GM12864 (cell line): Measurements from ENCODE around the gene HOXD9.

Source experiments
- DNase-seq: peaks from one replicate; pipeline ENCODE4 v3.0.0-alpha.2; 2011; ENCODE audit warnings: low read depth
- H3K4me3 ChIP-seq: 2 replicates; pipeline ENCODE4 v1.5.1; 2011; ENCODE audit warnings: mild to moderate bottlenecking, low read depth, low read length, control low read depth
- CTCF ChIP-seq: IDR thresholded peaks from 2 replicates; pipeline ENCODE4 v1.5.1; 2011; ENCODE audit warnings: low read depth, mild to moderate bottlenecking, moderate library complexity, low read length, control low read depth, inconsistent platforms; ENCODE audit errors: missing control alignments

The HOXD9 gene

DNA sequence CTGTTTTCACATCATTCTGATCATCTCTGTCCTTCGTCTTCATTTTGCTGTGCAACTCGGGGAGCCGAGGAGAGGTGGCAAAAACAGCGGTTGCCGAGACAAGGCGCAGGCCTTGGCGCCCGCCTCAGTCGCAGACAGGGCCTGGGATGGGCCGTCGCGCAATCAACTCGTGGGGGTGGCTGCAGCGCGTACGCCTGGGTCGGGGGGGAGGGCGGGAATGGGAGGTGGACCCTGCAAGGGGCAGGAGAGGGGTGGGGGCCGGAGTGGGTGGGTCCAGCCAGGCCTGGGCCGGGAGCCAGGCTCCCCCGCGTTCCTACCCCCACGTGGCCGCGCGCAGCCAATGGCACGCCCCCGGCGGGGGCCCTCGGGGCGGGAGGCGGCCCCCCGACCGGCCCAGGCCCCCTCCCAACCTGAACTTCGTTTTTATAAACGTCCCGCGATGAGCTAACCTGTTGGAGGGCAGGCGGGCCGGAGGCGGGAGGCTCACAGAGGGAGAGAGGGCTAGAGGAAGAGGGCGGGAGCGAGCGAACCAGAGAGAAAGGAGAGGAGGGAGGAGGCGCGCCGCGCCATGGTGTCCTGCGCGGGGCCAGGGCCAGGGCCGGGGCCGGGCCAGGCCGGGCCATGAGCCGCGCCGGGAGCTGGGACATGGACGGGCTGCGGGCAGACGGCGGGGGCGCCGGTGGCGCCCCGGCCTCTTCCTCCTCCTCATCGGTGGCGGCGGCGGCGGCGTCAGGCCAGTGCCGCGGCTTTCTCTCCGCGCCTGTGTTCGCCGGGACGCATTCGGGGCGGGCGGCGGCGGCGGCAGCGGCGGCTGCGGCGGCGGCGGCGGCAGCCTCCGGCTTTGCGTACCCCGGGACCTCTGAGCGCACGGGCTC lies 30.0 kb upstream of the HOXD9 start, which contains the start of gene HOXD13:
Gene HOXD13 (plus strand): TSS at position 452 of the 875 bp plus-strand sequence. CDS start 170 bp downstream, at position 622.
- no peak within 1 kb of the TSS for H3K4me3 ChIP-seq
- TF ChIP-seq CTCF: no peak
- no peak for DNase-seq

DNA sequence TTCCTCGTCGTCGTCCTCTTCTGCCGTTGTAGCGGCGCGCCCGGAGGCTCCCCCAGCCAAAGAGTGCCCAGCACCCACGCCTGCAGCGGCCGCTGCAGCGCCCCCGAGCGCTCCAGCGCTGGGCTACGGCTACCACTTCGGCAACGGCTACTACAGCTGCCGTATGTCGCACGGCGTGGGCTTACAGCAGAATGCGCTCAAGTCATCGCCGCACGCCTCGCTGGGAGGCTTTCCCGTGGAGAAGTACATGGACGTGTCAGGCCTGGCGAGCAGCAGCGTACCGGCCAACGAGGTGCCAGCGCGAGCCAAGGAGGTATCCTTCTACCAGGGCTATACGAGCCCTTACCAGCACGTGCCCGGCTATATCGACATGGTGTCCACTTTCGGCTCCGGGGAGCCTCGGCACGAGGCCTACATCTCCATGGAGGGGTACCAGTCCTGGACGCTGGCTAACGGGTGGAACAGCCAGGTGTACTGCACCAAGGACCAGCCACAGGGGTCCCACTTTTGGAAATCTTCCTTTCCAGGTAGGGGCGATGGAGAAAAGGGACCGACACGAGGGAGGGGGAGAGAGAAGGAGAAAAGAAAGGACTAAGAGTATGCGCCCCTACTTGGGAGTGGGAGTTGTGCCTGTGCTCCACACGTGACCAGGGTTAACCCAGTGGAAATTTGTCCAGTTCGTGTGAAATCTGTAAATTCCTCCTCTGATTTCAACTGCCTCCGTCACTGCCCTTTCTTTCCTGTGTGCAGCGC lies 29.2 kb upstream of the HOXD9 start:
- no peak overlapping the region for H3K4me3 ChIP-seq
- no peak for DNase-seq

GRCh38 chr2:176093898-176094249 lies 28.6 kb upstream of the HOXD9 start:
- no peak for DNase-seq
- no peak overlapping the region for H3K4me3 ChIP-seq
- no peak for TF ChIP-seq CTCF

More for the DNA sequence above, 29.2 kb upstream of the HOXD9 start:
- TF ChIP-seq CTCF: no peak

- no peak for DNase-seq
- H3K4me3 ChIP-seq: no peak overlapping the region
- TF ChIP-seq CTCF: no peak
These were observed 28.2 kb upstream of the HOXD9 start for GRCh38 chr2:176094349-176094748.

DNA sequence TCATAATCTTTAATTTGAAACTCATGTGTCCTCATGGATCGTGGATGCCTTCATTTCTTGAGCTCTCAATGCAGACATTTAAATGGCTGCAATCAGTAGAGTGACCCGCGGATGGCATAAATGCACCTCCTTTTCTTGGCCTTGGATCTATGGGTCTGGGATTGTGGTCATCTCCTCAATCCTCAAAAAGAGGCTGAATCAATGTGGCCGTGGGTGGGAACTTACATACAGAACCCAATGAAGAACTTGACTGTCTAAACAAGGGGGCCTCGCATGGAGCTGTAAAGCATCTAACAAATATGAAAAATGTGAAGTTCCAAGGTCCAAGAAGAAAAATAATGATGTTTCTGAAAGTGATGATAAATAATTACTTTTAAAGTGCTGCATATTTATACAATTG lies 27.1 kb upstream of the HOXD9 start:
- TF ChIP-seq CTCF: no peak
- no peak for DNase-seq
- no peak overlapping the region for H3K4me3 ChIP-seq

- no peak overlapping the region; the same call in 1 of the 2 replicates for H3K4me3 ChIP-seq
- no peak for TF ChIP-seq CTCF
- no peak for DNase-seq
These were observed 26.1 kb upstream of the HOXD9 start for GRCh38 chr2:176096243-176096985.
